GM18511 (cell line): Measurements from ENCODE around the gene ABLIM2.

Experiments used
- ATAC-seq: cut with Tn5 transposase; IDR thresholded peaks from one replicate; pipeline ENCODE4 v1.9.1; 2021; ENCODE audit warnings: mild to moderate bottlenecking, moderate library complexity; ENCODE audit not compliant: unreplicated experiment

The ABLIM2 gene

DNA sequence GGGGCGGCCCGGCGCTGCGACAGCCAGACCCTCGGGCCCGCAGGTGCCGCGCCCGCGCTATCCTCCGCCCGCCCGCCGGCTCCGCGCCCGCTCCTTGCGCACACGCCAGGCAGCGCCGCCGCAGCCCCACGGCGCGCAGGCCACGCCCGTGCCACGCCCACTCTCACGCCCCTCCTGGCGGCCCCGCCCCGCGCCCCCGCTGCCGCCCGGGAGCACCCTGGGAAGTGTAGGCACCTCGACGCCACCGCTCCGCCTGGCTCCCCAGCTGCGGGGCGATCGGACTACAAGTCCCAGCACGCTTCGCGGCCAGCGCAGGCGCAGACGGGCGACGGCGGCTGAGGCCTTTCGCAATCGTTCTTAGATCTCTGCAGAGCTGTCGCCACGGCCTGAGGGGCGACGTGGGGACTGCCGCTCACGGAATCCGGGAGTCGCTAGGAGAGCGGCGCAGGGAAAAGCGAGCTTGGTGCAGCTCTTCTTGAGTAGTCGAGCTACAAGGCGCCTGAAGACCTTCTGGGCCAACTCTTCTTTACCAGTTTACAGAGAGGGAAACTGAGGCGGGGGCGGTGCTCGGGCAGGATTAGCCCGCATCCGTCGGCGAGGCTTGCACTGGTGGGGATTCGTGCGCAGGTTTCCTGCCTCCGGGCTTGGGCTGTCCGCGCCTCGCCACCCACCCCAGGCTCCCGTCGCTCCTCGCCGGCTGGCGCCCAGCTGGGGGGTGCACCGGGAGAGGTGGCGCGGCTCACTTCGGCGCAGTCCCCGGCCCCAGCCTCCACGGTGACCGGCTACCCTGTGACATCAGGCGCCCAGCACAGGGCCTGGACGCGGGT is at the start of gene ABLIM2:
ABLIM2 (minus strand) TSS at position 104 of the 827 bp plus-strand sequence. CDS start 124 bp downstream, outside the sequence.
- peak; percentile 96 for ATAC-seq

DNA sequence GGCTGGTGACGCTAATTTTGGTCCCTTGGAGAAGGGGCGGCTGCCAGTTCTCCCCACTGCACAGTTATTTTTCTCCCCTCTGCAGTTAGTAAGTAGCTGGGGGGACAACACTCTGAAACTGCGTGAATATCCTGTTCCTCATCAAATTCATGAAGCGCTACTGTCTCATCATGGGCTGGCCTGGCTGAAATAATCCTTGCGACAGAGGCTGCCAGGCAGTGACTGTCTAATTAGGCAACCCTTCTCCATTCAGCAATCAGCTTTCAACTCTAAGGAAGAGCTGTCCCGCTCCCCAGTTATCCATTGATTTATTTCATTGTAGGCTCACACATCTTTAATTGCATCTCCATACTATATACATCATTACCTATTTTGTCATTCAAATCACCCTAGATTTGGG is 48.7 kb upstream of the ABLIM2 start:
- no peak for ATAC-seq

DNA sequence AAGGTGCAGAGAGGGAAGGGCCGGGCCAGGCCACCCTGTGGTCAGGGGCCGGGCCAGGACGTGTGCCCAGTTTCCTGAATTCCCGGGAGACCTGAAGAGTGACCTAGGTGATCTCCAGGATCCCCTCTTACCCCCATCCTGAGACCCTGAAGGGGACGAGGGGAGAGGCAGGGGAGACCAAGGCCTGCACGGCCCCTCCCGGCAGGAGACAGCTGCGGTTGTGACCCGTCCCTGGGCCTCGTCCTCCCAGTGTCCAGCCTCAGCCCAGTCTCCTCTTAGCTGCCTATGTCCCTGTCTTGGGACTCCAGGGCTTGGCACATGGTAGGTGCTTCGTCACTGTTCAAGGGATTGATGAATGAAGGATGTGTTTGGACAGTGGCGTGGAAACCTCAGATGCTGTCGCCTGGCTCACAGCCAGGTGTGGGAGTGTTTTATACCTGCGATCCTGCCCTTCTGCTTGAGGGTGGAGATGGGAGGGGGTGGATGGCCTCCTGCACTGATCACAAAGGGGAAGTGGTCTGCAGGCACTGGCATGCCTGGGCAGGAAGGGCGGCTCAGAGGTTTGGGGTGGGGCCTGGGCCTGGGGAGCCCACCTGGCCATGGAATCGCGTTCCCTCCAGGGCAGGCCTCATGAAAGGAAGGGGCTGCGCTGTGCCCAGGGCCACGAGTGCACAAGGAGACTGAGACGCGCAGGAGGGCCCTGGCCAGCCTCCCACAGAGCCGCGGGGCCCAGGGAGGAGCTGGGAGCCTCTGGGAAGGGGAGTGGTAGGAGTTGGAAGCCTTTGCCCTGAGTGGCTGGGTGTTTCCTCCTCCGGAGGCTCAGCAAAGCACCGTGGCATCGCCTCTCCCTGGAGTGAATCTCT is 47.4 kb upstream of the ABLIM2 start:
- peak; percentile 38 for ATAC-seq

DNA sequence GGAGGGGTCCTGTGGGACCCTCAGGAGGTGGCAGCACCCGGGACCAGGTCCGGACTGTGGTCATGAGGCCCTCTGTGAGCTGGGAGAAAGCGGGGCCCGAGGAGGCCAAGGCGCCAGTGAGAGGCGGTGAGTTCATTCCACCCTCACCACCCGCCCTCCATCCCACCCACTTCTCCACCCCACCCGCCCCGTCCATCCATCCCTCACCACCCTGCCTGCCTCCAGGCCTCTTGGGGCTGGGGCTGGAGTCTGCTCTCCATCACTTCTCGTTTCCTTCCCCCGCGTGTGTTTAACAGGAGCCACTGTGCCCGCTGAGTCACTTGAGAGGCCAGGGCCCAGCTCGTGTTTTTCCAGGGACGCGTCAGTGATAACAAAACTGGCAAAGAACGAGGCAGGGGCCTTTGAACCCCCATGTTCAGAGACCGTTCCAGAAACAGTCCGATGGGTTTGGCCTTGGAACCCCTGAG is 46.7 kb upstream of the ABLIM2 start:
- ATAC-seq, result no peak

DNA sequence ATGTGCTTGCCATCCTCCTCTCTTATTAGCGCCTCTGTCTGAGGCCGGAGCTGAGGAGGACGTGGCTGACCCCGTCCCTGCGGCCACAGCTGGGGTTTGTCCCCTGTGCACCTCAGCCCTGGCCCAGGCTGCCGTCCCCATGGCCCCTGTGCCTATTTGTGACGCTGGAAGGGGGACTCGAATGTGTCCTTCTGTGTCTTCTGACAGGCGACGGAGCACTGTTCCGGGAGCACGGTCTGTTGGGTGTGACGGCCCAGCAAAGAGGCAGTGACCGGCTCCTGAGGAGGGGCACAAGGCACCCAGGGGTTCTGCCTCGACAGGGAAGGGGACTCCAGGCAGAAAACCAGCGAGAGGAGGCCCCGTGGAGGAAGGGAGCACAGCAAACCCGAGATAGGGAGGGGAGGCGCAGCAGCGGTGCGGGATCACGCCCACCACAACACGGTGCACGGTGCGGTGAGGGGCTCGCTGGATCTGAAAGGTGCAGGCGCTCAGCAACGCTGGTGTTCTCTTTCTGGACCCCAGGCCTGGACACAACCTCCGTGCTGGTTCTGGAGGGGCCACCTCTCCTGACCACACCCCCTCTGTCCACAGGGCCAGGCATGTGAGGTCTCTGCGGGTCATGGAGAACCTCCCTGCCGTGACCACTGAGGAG is 46.1 kb upstream of the ABLIM2 start:
- ATAC-seq, result no peak

DNA sequence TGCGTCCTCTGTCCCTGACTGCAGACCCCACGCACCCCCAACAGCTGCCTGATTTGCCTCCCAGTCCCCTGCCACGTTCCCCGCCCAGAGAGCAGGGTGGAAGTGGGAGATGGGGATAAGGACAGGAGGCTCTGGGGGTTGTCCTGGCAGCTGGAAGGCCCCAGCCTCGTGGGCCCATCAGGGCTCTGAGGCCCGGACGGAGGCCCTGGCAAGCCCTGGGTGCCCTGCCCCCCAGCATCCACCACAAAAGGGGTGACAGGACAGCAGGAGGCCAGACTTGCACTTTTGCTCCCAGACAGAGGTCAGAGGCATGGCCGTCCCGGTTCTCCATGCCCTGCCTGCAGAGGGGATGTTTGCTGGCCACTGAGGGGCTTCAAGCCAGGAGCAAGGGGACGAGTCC is 45.2 kb upstream of the ABLIM2 start:
- ATAC-seq, result no peak

DNA sequence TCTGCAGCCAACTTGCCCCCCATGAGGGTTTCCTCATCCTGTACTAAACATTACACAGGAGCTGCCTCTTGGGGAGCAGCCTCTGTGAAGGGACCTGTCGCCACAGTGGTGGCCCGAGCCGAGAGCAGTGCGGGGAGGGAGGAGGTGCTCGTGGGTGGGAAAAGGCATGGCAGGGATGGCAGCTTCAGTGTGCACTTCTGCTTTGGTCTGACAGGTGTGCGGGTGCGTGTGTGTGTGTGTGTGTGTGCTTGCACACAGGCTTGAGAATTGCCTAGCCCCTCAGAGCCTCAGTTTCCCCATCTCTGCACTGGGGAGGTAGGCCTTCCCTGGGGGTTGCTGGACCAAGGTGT is 44.4 kb upstream of the ABLIM2 start:
- ATAC-seq, result no peak

GRCh38 chr4:8202108-8203051 is 43.8 kb upstream of the ABLIM2 start:
- no peak for ATAC-seq

GRCh38 chr4:8201321-8201781 is 42.7 kb upstream of the ABLIM2 start:
- ATAC-seq, result peak; percentile 55

DNA sequence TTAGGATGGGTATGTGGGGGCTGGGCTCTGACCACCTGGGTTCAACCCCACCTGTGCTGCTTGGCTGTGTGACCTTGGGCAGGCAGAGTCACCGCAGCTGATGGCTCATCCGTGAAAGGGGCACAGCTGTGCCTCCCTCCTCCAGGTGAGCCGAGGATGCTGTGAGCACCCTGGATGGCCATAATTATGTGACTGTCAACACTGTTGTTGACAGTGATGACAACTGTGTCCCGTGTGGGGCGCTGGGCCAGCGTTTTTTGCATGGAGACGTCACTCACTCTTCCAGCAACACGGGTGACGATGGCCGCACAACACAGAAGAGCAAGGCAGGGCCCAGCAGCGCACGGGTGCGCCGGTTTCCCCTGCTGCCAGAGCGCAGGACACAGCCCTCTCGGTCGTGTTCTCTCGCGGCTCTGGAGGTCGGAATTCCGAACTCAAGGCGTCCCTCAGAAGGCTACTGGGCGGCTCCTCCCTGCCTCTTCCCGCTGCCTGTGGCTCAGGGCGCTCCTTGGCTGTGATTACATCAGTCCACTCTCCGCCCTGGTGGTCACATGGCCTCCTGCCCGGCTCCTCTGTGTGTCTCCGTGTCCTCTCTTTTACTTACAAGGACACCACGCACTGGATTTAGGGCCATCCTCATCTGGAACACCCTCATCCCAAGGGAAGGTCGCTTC is 41.8 kb upstream of the ABLIM2 start:
- ATAC-seq, result no peak

DNA sequence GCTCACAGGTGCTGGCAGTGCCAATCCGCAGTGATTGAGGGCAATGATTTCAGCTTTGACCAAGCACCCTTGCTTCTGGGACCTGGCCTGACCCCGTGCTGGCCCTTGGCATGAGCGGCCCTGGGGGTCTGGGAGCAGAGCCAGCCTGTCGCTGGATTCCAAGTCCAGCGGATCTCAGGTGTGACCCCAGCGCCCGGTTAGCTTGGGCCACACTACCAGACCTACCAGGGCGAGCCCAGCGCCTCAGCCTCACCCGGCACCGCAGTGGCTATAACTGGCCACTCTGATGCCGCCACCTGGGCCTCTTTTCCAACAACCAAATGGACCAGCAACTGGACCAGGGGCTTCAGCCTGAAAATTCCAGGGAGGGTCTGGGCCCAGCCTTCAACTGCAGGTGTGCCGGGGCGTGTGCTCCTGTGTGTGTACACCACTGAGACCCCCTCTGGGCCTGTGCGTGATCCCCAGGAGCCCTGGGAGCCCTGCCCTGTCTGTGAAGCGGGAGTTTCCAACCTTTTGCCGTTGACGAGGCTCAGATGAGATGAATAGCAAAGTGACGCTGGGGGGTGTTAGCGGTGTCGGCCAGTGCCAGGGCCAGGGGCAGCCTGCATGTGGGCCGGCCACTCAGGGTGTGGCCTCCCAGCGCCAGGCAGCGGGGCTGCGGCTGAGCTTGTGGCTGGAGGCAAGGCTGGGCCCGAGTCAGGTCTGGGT is 41.1 kb upstream of the ABLIM2 start:
- no peak for ATAC-seq

- peak; percentile 81 for ATAC-seq
Observed at GRCh38 chr4:8198906-8199593, 40.4 kb upstream of the ABLIM2 start, which contains the start of gene SH3TC1. Gene SH3TC1, plus strand, starts transcription at chr4:8199290. Its CDS starts 5,905 bp downstream, at chr4:8205195.

- ATAC-seq, result no peak
Observed at GRCh38 chr4:8198206-8198905, 39.7 kb upstream of the ABLIM2 start.

GRCh38 chr4:8197521-8197920 is 38.9 kb upstream of the ABLIM2 start:
- ATAC-seq, result no peak

- no peak for ATAC-seq
Observed at GRCh38 chr4:8195841-8196458, 37.3 kb upstream of the ABLIM2 start.

DNA sequence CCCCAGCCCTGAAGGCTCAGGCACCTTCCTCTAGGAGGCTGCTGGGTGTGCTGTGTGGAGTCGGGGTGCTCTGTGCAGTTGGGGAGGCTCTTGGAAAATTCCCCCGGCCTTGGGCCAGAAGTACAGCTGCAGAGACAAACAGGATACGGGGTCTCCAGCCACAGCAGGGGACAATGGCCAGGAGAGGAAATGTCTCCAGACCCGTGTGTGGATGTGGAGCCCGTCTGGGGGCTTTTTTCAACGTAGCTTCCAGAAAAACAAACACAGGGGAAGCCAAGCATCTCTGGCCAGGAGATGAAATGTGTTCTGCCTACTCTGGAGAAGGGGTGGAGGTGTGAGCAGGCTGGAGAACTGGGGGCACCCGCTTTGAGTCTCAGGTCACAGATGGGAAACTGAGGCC is 36.8 kb upstream of the ABLIM2 start:
- ATAC-seq, result no peak
